ENCODE results near the gene MPRIP.

GRCh38 chr17:17132746-17133145 lies 90.5 kb downstream of the MPRIP start:
- TF ChIP-seq SIN3A (IDR thresholded peaks at IDR 0.05; ENCODE audit: borderline replicate concordance, insufficient read depth, low read length) = no peak
- TF ChIP-seq, protein P1, sequence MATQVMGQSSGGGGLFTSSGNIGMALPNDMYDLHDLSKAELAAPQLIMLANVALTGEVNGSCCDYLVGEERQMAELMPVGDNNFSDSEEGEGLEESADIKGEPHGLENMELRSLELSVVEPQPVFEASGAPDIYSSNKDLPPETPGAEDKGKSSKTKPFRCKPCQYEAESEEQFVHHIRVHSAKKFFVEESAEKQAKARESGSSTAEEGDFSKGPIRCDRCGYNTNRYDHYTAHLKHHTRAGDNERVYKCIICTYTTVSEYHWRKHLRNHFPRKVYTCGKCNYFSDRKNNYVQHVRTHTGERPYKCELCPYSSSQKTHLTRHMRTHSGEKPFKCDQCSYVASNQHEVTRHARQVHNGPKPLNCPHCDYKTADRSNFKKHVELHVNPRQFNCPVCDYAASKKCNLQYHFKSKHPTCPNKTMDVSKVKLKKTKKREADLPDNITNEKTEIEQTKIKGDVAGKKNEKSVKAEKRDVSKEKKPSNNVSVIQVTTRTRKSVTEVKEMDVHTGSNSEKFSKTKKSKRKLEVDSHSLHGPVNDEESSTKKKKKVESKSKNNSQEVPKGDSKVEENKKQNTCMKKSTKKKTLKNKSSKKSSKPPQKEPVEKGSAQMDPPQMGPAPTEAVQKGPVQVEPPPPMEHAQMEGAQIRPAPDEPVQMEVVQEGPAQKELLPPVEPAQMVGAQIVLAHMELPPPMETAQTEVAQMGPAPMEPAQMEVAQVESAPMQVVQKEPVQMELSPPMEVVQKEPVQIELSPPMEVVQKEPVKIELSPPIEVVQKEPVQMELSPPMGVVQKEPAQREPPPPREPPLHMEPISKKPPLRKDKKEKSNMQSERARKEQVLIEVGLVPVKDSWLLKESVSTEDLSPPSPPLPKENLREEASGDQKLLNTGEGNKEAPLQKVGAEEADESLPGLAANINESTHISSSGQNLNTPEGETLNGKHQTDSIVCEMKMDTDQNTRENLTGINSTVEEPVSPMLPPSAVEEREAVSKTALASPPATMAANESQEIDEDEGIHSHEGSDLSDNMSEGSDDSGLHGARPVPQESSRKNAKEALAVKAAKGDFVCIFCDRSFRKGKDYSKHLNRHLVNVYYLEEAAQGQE (IDR thresholded peaks at IDR 0.05; ENCODE audit: insufficient read depth in 1 of 2, low read depth in 2 of 2, low read length in 2 of 2) = no peak
